Ascending aorta (tissue), 2 donors: ENCODE results near the gene EGFL7. TPM values are rescaled to one million over a fixed set of nuclear protein-coding genes. Genes with fewer than 3 reads are reported as not detected.

Source experiments
- DNase-seq, 2 donors: peaks; one replicate each; pipeline ENCODE4 v3.0.0-alpha.2; 2019; ENCODE audit warnings: low spot score in 2 of 2
- H3K27ac ChIP-seq, 2 donors: fragments of 200-600 bp; sonication (generic); one replicate each; pipeline ENCODE4 v1.5.1; 2016 to 2017; ENCODE audit warnings: mild to moderate bottlenecking in 1 of 2
- H3K27me3 ChIP-seq: fragments of 200-600 bp; sonication (generic); one replicate; pipeline ENCODE4 v1.5.1; 2017
- H3K36me3 ChIP-seq, 2 donors: fragments of 200-600 bp; sonication (generic); one replicate each; pipeline ENCODE4 v1.5.1; 2016
- H3K4me1 ChIP-seq, 2 donors: fragments of 200-600 bp; sonication (generic); one replicate each; pipeline ENCODE4 v1.5.1; 2016 to 2017; ENCODE audit warnings: mild to moderate bottlenecking in 1 of 2
- H3K4me3 ChIP-seq, 2 donors: fragments of 200-600 bp; sonication (generic); one replicate each; pipeline ENCODE4 v1.5.1; 2016 to 2017; ENCODE audit warnings: mild to moderate bottlenecking in 1 of 2
- H3K9me3 ChIP-seq, 2 donors: fragments of 200-600 bp; sonication (generic); one replicate each; pipeline ENCODE4 v1.5.1; 2016
- CTCF ChIP-seq, 3 experiments: fragments of 200-600 bp in 2 of 3; fragments of 450-650 bp in 1 of 3; sonication (generic) in 2 of 3; IDR thresholded peaks; one replicate each; pipeline ENCODE4 v1.5.1; 2016 to 2019; ENCODE audit warnings: antibody characterized with exemption in 3 of 3, mild to moderate bottlenecking in 1 of 3, moderate library complexity in 1 of 3
- intact Hi-C: fragments of 100-400 bp; cut with DNase I; formaldehyde crosslinking; loops from one replicate; pipeline ENCODE4 v1.15.1; 2023
- total RNA-seq: library from RNA; depleted of rRNA; stranded (reverse); fragments of >200 nt; gene quantifications from one replicate; pipeline ENCODE4 v1.1.0, GENCODE V29; 2016

EGFL7 gene
- total RNA-seq, 1 donor from 2014 or later, result 443 TPM

DNA sequence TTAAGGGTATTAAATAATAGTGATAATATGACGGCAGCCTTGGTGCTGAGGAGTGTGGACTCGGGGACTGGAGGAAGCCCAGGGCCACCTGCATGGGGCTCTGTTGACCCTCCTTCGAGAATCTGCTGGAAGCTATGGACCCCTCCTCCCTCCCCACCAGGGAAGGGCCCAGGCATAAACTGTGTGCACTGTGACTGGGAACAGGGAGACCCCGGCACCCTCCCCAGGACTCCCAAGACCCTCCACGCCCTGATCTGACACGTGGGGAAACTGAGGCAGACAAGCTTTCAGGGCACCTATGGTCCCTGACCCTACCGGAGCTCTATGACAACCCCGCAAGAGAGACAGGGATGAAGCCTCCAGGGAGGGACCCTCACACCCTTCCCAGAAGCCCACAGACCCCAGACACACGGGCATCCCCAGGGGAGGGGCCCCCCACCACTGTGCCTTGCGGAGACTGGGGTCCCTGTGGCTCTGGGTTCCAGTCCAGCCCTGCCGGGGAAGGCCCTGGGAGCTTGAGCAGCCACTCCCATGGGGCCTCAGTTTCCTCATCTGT, 6.5 kb upstream of the EGFL7 start:
- H3K9me3 ChIP-seq, result no peaks in the 10 kb centered on the region
- H3K27ac ChIP-seq, result peak overlapping the region in 1 of 2 donors; percentile 56
- intact Hi-C loops, result no loop called here
- no peak overlapping the region for H3K4me3 ChIP-seq
- no peak for DNase-seq
- no peaks in the 10 kb centered on the region for H3K4me1 ChIP-seq
- H3K36me3 ChIP-seq, result no peaks in the 10 kb centered on the region
- TF ChIP-seq CTCF (IDR thresholded peaks at IDR 0.05), result no peak
- peaks cover 10% of the 10 kb centered on the region for H3K27me3 ChIP-seq

- H3K4me1 ChIP-seq, result no peaks in the 10 kb centered on the region
- H3K27me3 ChIP-seq, result peaks cover 10% of the 10 kb centered on the region
- no peak overlapping the region for H3K4me3 ChIP-seq
- intact Hi-C loops, result no loop called here
- no peak for DNase-seq
- H3K27ac ChIP-seq, result peak overlapping the region in 1 of 2 donors; percentile 56
- no peaks in the 10 kb centered on the region for H3K36me3 ChIP-seq
- H3K9me3 ChIP-seq, result no peaks in the 10 kb centered on the region
- no peak for TF ChIP-seq CTCF (IDR thresholded peaks at IDR 0.05)
Observed at GRCh38 chr9:136656795-136657611, 5.7 kb upstream of the EGFL7 start.

GRCh38 chr9:136657974-136658848, 4.5 kb upstream of the EGFL7 start:
- peaks cover 10% of the 10 kb centered on the region for H3K27me3 ChIP-seq
- no peak for DNase-seq
- intact Hi-C loops, result no loop called here
- no peaks in the 10 kb centered on the region for H3K4me1 ChIP-seq
- H3K4me3 ChIP-seq, result peak overlapping the region in 1 of 2 donors; percentile 8
- no peak for TF ChIP-seq CTCF (IDR thresholded peaks at IDR 0.05)
- no peaks in the 10 kb centered on the region for H3K9me3 ChIP-seq
- peak overlapping the region in 1 of 2 donors; percentile 34 for H3K27ac ChIP-seq
- H3K36me3 ChIP-seq, result no peaks in the 10 kb centered on the region

DNA sequence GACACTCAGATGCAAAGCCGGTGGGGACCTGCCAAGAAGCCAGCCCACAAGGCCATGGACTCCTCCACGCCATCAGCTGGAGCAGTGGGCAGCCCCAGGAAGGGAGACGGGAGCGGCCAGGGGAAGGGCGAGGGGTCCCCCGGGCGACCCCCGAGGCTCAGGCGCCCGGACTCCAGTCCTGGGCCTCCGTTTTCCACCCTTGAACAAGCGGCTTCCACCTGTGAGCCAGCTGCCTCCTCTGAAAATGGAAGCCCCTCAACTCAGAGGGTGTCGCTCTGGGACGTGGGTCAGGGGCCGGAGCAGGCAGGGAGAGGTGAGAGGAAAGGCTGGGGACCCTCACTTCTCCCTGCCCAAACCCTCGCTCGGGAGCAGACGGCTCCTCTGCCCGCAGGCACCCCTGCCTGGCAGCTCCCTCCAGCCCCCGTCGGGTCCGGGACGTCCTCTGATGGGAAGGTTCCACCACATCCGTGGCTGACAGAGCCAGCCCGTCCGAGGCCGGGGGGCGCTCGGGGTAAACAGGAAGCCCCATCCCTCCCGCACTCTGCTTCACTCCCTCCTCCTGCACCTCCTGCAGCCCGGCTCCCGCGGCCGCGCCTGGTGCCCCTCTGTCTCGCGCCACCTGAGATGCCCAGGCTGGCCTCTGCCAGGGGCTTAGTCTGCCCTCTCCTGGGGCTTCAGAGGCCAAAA, 3.7 kb upstream of the EGFL7 start:
- DNase-seq, result no peak
- no peaks in the 10 kb centered on the region for H3K4me1 ChIP-seq
- H3K4me3 ChIP-seq, result peak overlapping the region in 1 of 2 donors; percentile 8
- H3K9me3 ChIP-seq, result no peaks in the 10 kb centered on the region
- intact Hi-C loops, result no loop called here
- H3K27me3 ChIP-seq, result peaks cover 10% of the 10 kb centered on the region
- H3K27ac ChIP-seq, result peak overlapping the region in 1 of 2 donors; percentile 34
- H3K36me3 ChIP-seq, result no peaks in the 10 kb centered on the region
- no peak for TF ChIP-seq CTCF (IDR thresholded peaks at IDR 0.05)
